GM23338 (cell line): ENCODE results near the gene PIK3C2G. TPM values are rescaled to one million over a fixed set of nuclear protein-coding genes. Genes with fewer than 3 reads are reported as not detected.

Source experiments
- ATAC-seq: fragments of 200-7000 bp; cut with Tn5 transposase; 3 replicates; pipeline ENCODE4 v1.9.1; 2020
- DNase-seq: peaks from one replicate; pipeline ENCODE4 v3.0.0-alpha.2; 2015; ENCODE audit warnings: low spot score
- H2AFZ ChIP-seq: fragments of 200-600 bp; sonication (generic); 2 replicates; pipeline ENCODE4 v1.8.0; 2016; ENCODE audit warnings: antibody characterized with exemption, mild to moderate bottlenecking, moderate library complexity
- H3F3A ChIP-seq: fragments of 200-600 bp; sonication (generic); replicated peaks from 2 replicates; pipeline ENCODE4 v1.8.0; 2017; ENCODE audit warnings: antibody characterized with exemption, mixed run types, low read depth
- H3K27ac ChIP-seq: fragments of 200-600 bp; sonication (generic); 2 replicates; pipeline ENCODE4 v1.6.1; 2016; ENCODE audit warnings: low read depth
- H3K27me3 ChIP-seq: fragments of 200-600 bp; sonication (generic); 2 replicates; pipeline ENCODE4 v1.8.0; 2016; ENCODE audit warnings: mild to moderate bottlenecking, mixed run types, moderate library complexity; ENCODE audit not compliant: insufficient read depth
- H3K36me3 ChIP-seq: fragments of 200-600 bp; sonication (generic); 2 replicates; pipeline ENCODE4 v1.8.0; 2016; ENCODE audit warnings: mild to moderate bottlenecking; ENCODE audit not compliant: insufficient read depth
- H3K4me1 ChIP-seq: fragments of 200-600 bp; sonication (generic); 2 replicates; pipeline ENCODE4 v1.8.0; 2016; ENCODE audit warnings: mild to moderate bottlenecking, moderate library complexity; ENCODE audit not compliant: insufficient read depth
- H3K4me2 ChIP-seq: fragments of 200-600 bp; sonication (generic); 2 replicates; pipeline ENCODE4 v1.7.1; 2017; ENCODE audit warnings: mixed run types
- H3K4me3 ChIP-seq: fragments of 200-600 bp; sonication (generic); 2 replicates; pipeline ENCODE4 v1.6.1; 2016; ENCODE audit warnings: mixed run types
- H3K79me2 ChIP-seq: fragments of 200-600 bp; sonication (generic); replicated peaks from 2 replicates; pipeline ENCODE4 v1.8.0; 2017; ENCODE audit warnings: mild to moderate bottlenecking; ENCODE audit not compliant: insufficient read depth
- H3K9me2 ChIP-seq: fragments of 200-600 bp; sonication (generic); 2 replicates; pipeline ENCODE4 v1.8.0; 2017; ENCODE audit not compliant: insufficient read depth
- H4K20me1 ChIP-seq: fragments of 200-600 bp; sonication (generic); replicated peaks from 2 replicates; pipeline ENCODE4 v1.8.0; 2017; ENCODE audit warnings: mild to moderate bottlenecking; ENCODE audit not compliant: insufficient read depth
- H3K27ac Mint-ChIP-seq: 2 replicates; pipeline ENCODE4 v1.8.0; 2020; ENCODE audit warnings: inconsistent platforms, mild to moderate bottlenecking, moderate library complexity, mixed read lengths
- H3K27me3 Mint-ChIP-seq: 3 replicates; pipeline ENCODE4 v1.8.0; 2022; ENCODE audit warnings: low read depth, mild to moderate bottlenecking, moderate library complexity, mixed read lengths, inconsistent platforms; ENCODE audit not compliant: insufficient read depth, poor library complexity
- H3K36me3 Mint-ChIP-seq: 3 replicates; pipeline ENCODE4 v1.8.0; 2021; ENCODE audit warnings: low read depth, mild to moderate bottlenecking, inconsistent platforms, moderate library complexity, mixed read lengths
- H3K4me1 Mint-ChIP-seq: 3 replicates; pipeline ENCODE4 v1.8.0; 2020; ENCODE audit warnings: mild to moderate bottlenecking, inconsistent platforms, mixed read lengths
- H3K4me3 Mint-ChIP-seq: 3 replicates; pipeline ENCODE4 v1.8.0; 2021; ENCODE audit warnings: moderate library complexity, mild to moderate bottlenecking, inconsistent platforms, mixed read lengths
- H3K9me3 Mint-ChIP-seq: 3 replicates; pipeline ENCODE4 v1.8.0; 2020; ENCODE audit warnings: moderate library complexity, mild to moderate bottlenecking, inconsistent platforms, mixed read lengths
- ETS1 ChIP-seq: IDR thresholded peaks from 2 replicates; pipeline ENCODE4 v1.6.1; 2016; ENCODE audit warnings: antibody characterized with exemption
- EZH2 ChIP-seq: fragments of 200-600 bp; sonication (generic); IDR thresholded peaks from one replicate; pipeline ENCODE4 v1.8.0; 2017; ENCODE audit warnings: antibody characterized with exemption, mild to moderate bottlenecking, low read depth; ENCODE audit not compliant: unreplicated experiment
- EZH2phosphoT487 ChIP-seq: fragments of 200-600 bp; sonication (generic); IDR thresholded peaks from one replicate; pipeline ENCODE4 v1.8.1; 2018; ENCODE audit warnings: antibody characterized with exemption; ENCODE audit not compliant: unreplicated experiment
- NANOG ChIP-seq: IDR thresholded peaks from 2 replicates; pipeline ENCODE4 v1.6.1; 2016; ENCODE audit warnings: antibody characterized with exemption, borderline replicate concordance
- POLR2AphosphoS5 ChIP-seq: IDR thresholded peaks from 2 replicates; pipeline ENCODE4 v1.6.1; 2016; ENCODE audit warnings: antibody characterized with exemption, low read depth
- STAT1 ChIP-seq: IDR thresholded peaks from one replicate; pipeline ENCODE4 v1.6.1; 2016; ENCODE audit warnings: antibody characterized with exemption; ENCODE audit not compliant: unreplicated experiment
- ZNF114 ChIP-seq: fragments of 250-450 bp; sonication (Bioruptor Pico); IDR thresholded peaks from 2 replicates; pipeline ENCODE4 v1.5.0; 2020; ENCODE audit warnings: mild to moderate bottlenecking, moderate library complexity
- ZNF331 ChIP-seq: fragments of 250-450 bp; sonication (Bioruptor Pico); IDR thresholded peaks from 2 replicates; pipeline ENCODE4 v1.5.0; 2020; ENCODE audit warnings: low read depth, mild to moderate bottlenecking, moderate library complexity
- polyA plus RNA-seq: library from polyadenylated mRNA; unstranded; fragments of >200 nt; fragmentation: Nextera tagmentation; extraction: Ambion mirVana; gene quantifications from 2 replicates; pipeline ENCODE4 v1.2.1, GENCODE V29; 2016
- total RNA-seq: library from RNA; depleted of rRNA; stranded (reverse); fragments of >200 nt; shearing (Covaris generic); gene quantifications from 2 replicates; pipeline ENCODE4 v1.2.3, GENCODE V29; 2014
- TF ChIP-seq, protein P1 (sequence below): IDR thresholded peaks from one replicate; pipeline ENCODE4 v1.6.1; 2018; ENCODE audit warnings: antibody characterized with exemption; ENCODE audit not compliant: unreplicated experiment
- TF ChIP-seq, protein P2 (sequence below), 2 experiments: fragments of 200-600 bp in 1 of 2; sonication (generic) in 1 of 2; conservative IDR thresholded peaks; 2 replicates each; pipeline versions ENCODE4 v1.5.1 to v1.6.1; 2016 to 2017; ENCODE audit warnings: antibody characterized with exemption in 2 of 2, low read depth in 2 of 2, mild to moderate bottlenecking in 2 of 2, moderate library complexity in 1 of 2
- TF ChIP-seq, protein P3 (sequence below): fragments of 250-450 bp; sonication (Bioruptor Pico); IDR thresholded peaks from 2 replicates; pipeline ENCODE4 v1.5.0; 2020; ENCODE audit warnings: mild to moderate bottlenecking, moderate library complexity

The PIK3C2G gene
- total and polyA plus RNA-seq, 2 experiments from 2014 or later = not detected

GRCh38 chr12:18261906-18262305, 588 bp downstream of the PIK3C2G start:
- Histone ChIP-seq H3K27ac (no peak overlapping the region), H3K79me2 (no peaks in the 10 kb centered on the region), H3K27me3 (no peaks in the 10 kb centered on the region), H4K20me1 (no peaks in the 10 kb centered on the region), H3F3A (no peaks in the 10 kb centered on the region), H3K4me3 (no peak overlapping the region), H3K4me1 (peaks cover 7% of the 10 kb centered on the region; the same call in 1 of the 2 replicates), H3K36me3 (no peaks in the 10 kb centered on the region), H2AFZ (peak overlapping the region; percentile 60; the same call in 1 of the 2 replicates), H3K4me2 (no peak overlapping the region), H3K9me2 (no peaks in the 10 kb centered on the region)
- peak; percentile 63 for ATAC-seq
- TF ChIP-seq, protein P1, sequence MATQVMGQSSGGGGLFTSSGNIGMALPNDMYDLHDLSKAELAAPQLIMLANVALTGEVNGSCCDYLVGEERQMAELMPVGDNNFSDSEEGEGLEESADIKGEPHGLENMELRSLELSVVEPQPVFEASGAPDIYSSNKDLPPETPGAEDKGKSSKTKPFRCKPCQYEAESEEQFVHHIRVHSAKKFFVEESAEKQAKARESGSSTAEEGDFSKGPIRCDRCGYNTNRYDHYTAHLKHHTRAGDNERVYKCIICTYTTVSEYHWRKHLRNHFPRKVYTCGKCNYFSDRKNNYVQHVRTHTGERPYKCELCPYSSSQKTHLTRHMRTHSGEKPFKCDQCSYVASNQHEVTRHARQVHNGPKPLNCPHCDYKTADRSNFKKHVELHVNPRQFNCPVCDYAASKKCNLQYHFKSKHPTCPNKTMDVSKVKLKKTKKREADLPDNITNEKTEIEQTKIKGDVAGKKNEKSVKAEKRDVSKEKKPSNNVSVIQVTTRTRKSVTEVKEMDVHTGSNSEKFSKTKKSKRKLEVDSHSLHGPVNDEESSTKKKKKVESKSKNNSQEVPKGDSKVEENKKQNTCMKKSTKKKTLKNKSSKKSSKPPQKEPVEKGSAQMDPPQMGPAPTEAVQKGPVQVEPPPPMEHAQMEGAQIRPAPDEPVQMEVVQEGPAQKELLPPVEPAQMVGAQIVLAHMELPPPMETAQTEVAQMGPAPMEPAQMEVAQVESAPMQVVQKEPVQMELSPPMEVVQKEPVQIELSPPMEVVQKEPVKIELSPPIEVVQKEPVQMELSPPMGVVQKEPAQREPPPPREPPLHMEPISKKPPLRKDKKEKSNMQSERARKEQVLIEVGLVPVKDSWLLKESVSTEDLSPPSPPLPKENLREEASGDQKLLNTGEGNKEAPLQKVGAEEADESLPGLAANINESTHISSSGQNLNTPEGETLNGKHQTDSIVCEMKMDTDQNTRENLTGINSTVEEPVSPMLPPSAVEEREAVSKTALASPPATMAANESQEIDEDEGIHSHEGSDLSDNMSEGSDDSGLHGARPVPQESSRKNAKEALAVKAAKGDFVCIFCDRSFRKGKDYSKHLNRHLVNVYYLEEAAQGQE = no peak
- no peak for TF ChIP-seq EZH2phosphoT487
- TF ChIP-seq, protein P2, sequence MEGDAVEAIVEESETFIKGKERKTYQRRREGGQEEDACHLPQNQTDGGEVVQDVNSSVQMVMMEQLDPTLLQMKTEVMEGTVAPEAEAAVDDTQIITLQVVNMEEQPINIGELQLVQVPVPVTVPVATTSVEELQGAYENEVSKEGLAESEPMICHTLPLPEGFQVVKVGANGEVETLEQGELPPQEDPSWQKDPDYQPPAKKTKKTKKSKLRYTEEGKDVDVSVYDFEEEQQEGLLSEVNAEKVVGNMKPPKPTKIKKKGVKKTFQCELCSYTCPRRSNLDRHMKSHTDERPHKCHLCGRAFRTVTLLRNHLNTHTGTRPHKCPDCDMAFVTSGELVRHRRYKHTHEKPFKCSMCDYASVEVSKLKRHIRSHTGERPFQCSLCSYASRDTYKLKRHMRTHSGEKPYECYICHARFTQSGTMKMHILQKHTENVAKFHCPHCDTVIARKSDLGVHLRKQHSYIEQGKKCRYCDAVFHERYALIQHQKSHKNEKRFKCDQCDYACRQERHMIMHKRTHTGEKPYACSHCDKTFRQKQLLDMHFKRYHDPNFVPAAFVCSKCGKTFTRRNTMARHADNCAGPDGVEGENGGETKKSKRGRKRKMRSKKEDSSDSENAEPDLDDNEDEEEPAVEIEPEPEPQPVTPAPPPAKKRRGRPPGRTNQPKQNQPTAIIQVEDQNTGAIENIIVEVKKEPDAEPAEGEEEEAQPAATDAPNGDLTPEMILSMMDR (conservative IDR thresholded peaks at IDR 0.05; ENCODE audit: low read depth in 2 of 2) = no peak
- TF ChIP-seq NANOG = no peak
- TF ChIP-seq EZH2 = no peak
- no peak for TF ChIP-seq ETS1
- no peak for TF ChIP-seq STAT1
- TF ChIP-seq ZNF331 (CRISPR knock-in tag) = no peak
- no peak for TF ChIP-seq POLR2AphosphoS5
- TF ChIP-seq, protein P3, sequence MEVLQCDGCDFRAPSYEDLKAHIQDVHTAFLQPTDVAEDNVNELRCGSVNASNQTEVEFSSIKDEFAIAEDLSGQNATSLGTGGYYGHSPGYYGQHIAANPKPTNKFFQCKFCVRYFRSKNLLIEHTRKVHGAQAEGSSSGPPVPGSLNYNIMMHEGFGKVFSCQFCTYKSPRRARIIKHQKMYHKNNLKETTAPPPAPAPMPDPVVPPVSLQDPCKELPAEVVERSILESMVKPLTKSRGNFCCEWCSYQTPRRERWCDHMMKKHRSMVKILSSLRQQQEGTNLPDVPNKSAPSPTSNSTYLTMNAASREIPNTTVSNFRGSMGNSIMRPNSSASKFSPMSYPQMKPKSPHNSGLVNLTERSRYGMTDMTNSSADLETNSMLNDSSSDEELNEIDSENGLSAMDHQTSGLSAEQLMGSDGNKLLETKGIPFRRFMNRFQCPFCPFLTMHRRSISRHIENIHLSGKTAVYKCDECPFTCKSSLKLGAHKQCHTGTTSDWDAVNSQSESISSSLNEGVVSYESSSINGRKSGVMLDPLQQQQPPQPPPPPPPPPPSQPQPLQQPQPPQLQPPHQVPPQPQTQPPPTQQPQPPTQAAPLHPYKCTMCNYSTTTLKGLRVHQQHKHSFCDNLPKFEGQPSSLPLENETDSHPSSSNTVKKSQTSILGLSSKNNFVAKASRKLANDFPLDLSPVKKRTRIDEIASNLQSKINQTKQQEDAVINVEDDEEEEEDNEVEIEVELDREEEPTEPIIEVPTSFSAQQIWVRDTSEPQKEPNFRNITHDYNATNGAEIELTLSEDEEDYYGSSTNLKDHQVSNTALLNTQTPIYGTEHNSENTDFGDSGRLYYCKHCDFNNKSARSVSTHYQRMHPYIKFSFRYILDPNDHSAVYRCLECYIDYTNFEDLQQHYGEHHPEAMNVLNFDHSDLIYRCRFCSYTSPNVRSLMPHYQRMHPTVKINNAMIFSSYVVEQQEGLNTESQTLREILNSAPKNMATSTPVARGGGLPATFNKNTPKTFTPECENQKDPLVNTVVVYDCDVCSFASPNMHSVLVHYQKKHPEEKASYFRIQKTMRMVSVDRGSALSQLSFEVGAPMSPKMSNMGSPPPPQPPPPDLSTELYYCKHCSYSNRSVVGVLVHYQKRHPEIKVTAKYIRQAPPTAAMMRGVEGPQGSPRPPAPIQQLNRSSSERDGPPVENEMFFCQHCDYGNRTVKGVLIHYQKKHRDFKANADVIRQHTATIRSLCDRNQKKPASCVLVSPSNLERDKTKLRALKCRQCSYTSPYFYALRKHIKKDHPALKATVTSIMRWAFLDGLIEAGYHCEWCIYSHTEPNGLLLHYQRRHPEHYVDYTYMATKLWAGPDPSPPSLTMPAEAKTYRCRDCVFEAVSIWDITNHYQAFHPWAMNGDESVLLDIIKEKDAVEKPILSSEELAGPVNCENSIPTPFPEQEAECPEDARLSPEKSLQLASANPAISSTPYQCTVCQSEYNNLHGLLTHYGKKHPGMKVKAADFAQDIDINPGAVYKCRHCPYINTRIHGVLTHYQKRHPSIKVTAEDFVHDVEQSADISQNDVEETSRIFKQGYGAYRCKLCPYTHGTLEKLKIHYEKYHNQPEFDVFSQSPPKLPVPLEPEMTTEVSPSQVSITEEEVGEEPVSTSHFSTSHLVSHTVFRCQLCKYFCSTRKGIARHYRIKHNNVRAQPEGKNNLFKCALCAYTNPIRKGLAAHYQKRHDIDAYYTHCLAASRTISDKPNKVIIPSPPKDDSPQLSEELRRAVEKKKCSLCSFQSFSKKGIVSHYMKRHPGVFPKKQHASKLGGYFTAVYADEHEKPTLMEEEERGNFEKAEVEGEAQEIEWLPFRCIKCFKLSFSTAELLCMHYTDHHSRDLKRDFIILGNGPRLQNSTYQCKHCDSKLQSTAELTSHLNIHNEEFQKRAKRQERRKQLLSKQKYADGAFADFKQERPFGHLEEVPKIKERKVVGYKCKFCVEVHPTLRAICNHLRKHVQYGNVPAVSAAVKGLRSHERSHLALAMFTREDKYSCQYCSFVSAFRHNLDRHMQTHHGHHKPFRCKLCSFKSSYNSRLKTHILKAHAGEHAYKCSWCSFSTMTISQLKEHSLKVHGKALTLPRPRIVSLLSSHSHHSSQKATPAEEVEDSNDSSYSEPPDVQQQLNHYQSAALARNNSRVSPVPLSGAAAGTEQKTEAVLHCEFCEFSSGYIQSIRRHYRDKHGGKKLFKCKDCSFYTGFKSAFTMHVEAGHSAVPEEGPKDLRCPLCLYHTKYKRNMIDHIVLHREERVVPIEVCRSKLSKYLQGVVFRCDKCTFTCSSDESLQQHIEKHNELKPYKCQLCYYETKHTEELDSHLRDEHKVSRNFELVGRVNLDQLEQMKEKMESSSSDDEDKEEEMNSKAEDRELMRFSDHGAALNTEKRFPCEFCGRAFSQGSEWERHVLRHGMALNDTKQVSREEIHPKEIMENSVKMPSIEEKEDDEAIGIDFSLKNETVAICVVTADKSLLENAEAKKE (CRISPR knock-in tag) = no peak
- TF ChIP-seq ZNF114 (CRISPR knock-in tag) = no peak
- Mint-ChIP-seq H3K4me1 (peaks cover 20% of the 10 kb centered on the region), H3K27ac (peak overlapping the region; percentile 33; the same call in 1 of the 2 replicates), H3K4me3 (no peak overlapping the region), H3K9me3 (no peaks in the 10 kb centered on the region), H3K27me3 (peaks cover 1% of the 10 kb centered on the region), H3K36me3 (no peaks in the 10 kb centered on the region)
- DNase-seq = peak; percentile 11
